ENCODE measurements around the gene PAX3. TPM values are rescaled to one million over a fixed set of nuclear protein-coding genes. Genes with fewer than 3 reads are reported as not detected.

The PAX3 gene
- total and polyA plus RNA-seq, 2 of the 13 experiments (the other 11 are each of a cell fraction or from before 2014, with no cell fraction given): 0.07 TPM; not detected in 1

GRCh38 chr2:222309361-222309760 is 10.6 kb upstream of the PAX3 start (continued):
- TF ChIP-seq ARID5B (CRISPR knock-in tag; IDR thresholded peaks at IDR 0.05): no peak
- no peak for TF ChIP-seq PAF1 (CRISPR knock-in tag; IDR thresholded peaks at IDR 0.05)
- no peak for TF ChIP-seq HMG20B (CRISPR knock-in tag; conservative IDR thresholded peaks at IDR 0.05)
- no peak for TF ChIP-seq PHF20 (CRISPR knock-in tag; IDR thresholded peaks at IDR 0.05)
- TF ChIP-seq HIC2 (CRISPR knock-in tag; IDR thresholded peaks at IDR 0.05; ENCODE audit: low read depth): no peak
- TF ChIP-seq TP53 (CRISPR knock-in tag; conservative IDR thresholded peaks at IDR 0.05): no peak

GRCh38 chr2:222307978-222308730 is 9.4 kb upstream of the PAX3 start:
- intact Hi-C loops (cut with micrococcal nuclease; ENCODE audit: unreplicated experiment) (no loop called here), in situ Hi-C loops (cut with HindIII; ENCODE audit: extremely low pct_ligation_motif_present, low pct_unique_long_range_greater_than_20kb) (no loop called here)
- CTCF ChIA-PET (ENCODE audit: low intra/inter-chr PET ratio, low total read pairs): no interaction called here
- POLR2A ChIA-PET: no interaction called here
- Histone ChIP-seq H3K9ac (ENCODE audit: insufficient read depth, low read depth, low read length) (no peak overlapping the region), H3K27ac (ENCODE audit: extremely low read length, insufficient read depth, low read length) (no peak overlapping the region), H4K20me1 (ENCODE audit: insufficient read depth, low read length) (no peaks in the 10 kb centered on the region), H3K79me2 (ENCODE audit: insufficient read depth, low read length) (no peaks in the 10 kb centered on the region), H3K36me3 (replicated peaks in 1 of 2; ENCODE audit: control insufficient read depth in 1 of 2, insufficient read depth in 2 of 2, low read length in 2 of 2) (no peaks in the 10 kb centered on the region), H3K4me1 (ENCODE audit: insufficient read depth, low read length) (peaks cover 16% of the 10 kb centered on the region), H3K27me3 (ENCODE audit: control insufficient read depth in 1 of 2, insufficient read depth in 2 of 2, low read length in 2 of 2) (peaks cover 25 to 98% of the 10 kb centered on the region in 2 experiments), H2AFZ (ENCODE audit: low read length) (no peak overlapping the region), H3K9me3 (ENCODE audit: low read length) (no peaks in the 10 kb centered on the region), H3K4me3 (replicated peaks in 1 of 3; ENCODE audit: insufficient read depth in 1 of 3, low read depth in 2 of 3, low read length in 3 of 3) (no peak overlapping the region), H3K4me2 (ENCODE audit: low read depth, low read length) (no peak overlapping the region)
- no peak for DNase-seq (ENCODE audit: low spot score)
- ATAC-seq: no peak
- BruUV-seq (replicated peaks): no TSS peak
- no peak for FAIRE-seq
- 33% methylated on average over 11 of the region's 11 CpGs for WGBS (ENCODE audit: low lambda C conversion rate)
- no peak for TF ChIP-seq PRDM4 (CRISPR knock-in tag; IDR thresholded peaks at IDR 0.05; ENCODE audit: borderline replicate concordance)
- no peak for TF ChIP-seq HNRNPLL (IDR thresholded peaks at IDR 0.05; ENCODE audit: low read depth, low read length, poor library complexity, severe bottlenecking)
- no peak for TF ChIP-seq RXRB (CRISPR knock-in tag; IDR thresholded peaks at IDR 0.05; ENCODE audit: borderline replicate concordance)
- TF ChIP-seq ZNF235 (CRISPR knock-in tag; IDR thresholded peaks at IDR 0.05; ENCODE audit: borderline replicate concordance): no peak
- no peak for TF ChIP-seq ZFP37 (CRISPR knock-in tag; IDR thresholded peaks at IDR 0.05; ENCODE audit: borderline replicate concordance)
- TF ChIP-seq FOXA1 (IDR thresholded peaks at IDR 0.05): no peak
- no peak for TF ChIP-seq FOXA1 (CRISPR knock-in tag; IDR thresholded peaks at IDR 0.05)
